ENCODE results near the gene PHAF1.

Gene PHAF1

GRCh38 chr16:67148656-67149275 lies 39.0 kb downstream of the PHAF1 start:
- DNase-seq = no peak

GRCh38 chr16:67149276-67150046 lies 39.7 kb downstream of the PHAF1 start:
- no peak for DNase-seq

GRCh38 chr16:67150047-67150832 lies 40.5 kb downstream of the PHAF1 start:
- no peak for DNase-seq

GRCh38 chr16:67150833-67151396 lies 41.2 kb downstream of the PHAF1 start, which contains the start of gene B3GNT9:
Gene B3GNT9 (minus strand): TSS chr16:67150998. CDS start chr16:67150485, 513 bp downstream.
- DNase-seq = peak; percentile 49

GRCh38 chr16:67151431-67152097 lies 41.8 kb downstream of the PHAF1 start:
- DNase-seq = no peak

- no peak for DNase-seq
These were observed 45.0 kb downstream of the PHAF1 start for GRCh38 chr16:67154578-67155294.

- peak; percentile 38 for DNase-seq
These were observed 45.8 kb downstream of the PHAF1 start for GRCh38 chr16:67155295-67156142.

GRCh38 chr16:67156143-67156844 lies 46.6 kb downstream of the PHAF1 start:
- DNase-seq = no peak

- DNase-seq = no peak
These were observed 47.5 kb downstream of the PHAF1 start for GRCh38 chr16:67157106-67157748.

GRCh38 chr16:67157892-67158635 lies 48.3 kb downstream of the PHAF1 start:
- DNase-seq = no peak

- no peak for DNase-seq
These were observed 49.2 kb downstream of the PHAF1 start for GRCh38 chr16:67158637-67159600.

GRCh38 chr16:67161595-67162058 lies 51.9 kb downstream of the PHAF1 start:
- DNase-seq = no peak

- DNase-seq = no peak
These were observed 52.9 kb downstream of the PHAF1 start for GRCh38 chr16:67162506-67163163.

- DNase-seq = no peak
These were observed 53.6 kb downstream of the PHAF1 start for GRCh38 chr16:67163164-67163998.

GRCh38 chr16:67163999-67164558 lies 54.3 kb downstream of the PHAF1 start:
- no peak for DNase-seq

GRCh38 chr16:67164599-67165061 lies 54.9 kb downstream of the PHAF1 start, which contains the start of gene HSF4:
Gene HSF4 (plus strand): TSS chr16:67164745. CDS start chr16:67164812, 67 bp downstream.
- DNase-seq = no peak
